ENCODE measurements around the gene DIP2C.

The DIP2C gene

DNA sequence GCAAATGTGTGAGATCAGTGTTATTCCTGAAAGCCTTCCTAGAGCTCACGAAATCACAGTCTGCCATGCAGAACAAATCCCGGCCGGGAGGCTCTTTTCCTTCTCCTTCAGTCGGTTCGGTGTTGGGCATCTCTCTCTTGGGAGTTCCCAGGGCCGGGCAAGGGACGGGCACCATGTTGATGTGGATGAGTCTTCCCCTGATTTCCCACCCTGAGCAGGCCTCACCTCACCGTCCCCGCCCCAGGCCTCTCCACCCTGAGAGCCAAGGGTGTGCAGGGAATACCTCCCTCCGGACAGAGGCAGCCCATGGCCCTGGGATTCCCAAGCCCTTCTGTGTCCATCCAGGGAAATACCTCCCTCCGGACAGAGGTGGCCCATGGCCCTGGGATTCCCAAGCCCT, 28.0 kb upstream of the DIP2C start:
- H3K27me3 ChIP-seq (ENCODE audit: insufficient read depth, low read length, poor library complexity, severe bottlenecking): no peaks in the 10 kb centered on the region
- H3K9me2 ChIP-seq (replicated peaks; ENCODE audit: low read depth, low read length): no peaks in the 10 kb centered on the region
- H3F3A ChIP-seq (ENCODE audit: low read depth): no peaks in the 10 kb centered on the region
- H3K36me3 ChIP-seq (ENCODE audit: insufficient read depth, low read length): no peaks in the 10 kb centered on the region
- TF ChIP-seq, protein P1, sequence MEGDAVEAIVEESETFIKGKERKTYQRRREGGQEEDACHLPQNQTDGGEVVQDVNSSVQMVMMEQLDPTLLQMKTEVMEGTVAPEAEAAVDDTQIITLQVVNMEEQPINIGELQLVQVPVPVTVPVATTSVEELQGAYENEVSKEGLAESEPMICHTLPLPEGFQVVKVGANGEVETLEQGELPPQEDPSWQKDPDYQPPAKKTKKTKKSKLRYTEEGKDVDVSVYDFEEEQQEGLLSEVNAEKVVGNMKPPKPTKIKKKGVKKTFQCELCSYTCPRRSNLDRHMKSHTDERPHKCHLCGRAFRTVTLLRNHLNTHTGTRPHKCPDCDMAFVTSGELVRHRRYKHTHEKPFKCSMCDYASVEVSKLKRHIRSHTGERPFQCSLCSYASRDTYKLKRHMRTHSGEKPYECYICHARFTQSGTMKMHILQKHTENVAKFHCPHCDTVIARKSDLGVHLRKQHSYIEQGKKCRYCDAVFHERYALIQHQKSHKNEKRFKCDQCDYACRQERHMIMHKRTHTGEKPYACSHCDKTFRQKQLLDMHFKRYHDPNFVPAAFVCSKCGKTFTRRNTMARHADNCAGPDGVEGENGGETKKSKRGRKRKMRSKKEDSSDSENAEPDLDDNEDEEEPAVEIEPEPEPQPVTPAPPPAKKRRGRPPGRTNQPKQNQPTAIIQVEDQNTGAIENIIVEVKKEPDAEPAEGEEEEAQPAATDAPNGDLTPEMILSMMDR (conservative IDR thresholded peaks at IDR 0.05; ENCODE audit: low read length): no peak
- no peak for TF ChIP-seq EZH2phosphoT487 (IDR thresholded peaks at IDR 0.05; ENCODE audit: borderline replicate concordance)
- peaks cover 23% of the 10 kb centered on the region; the same call in 1 of the 2 replicates for H3K9me3 ChIP-seq (ENCODE audit: insufficient read depth, low read depth, low read length)
- no peak overlapping the region for H3K9ac ChIP-seq (ENCODE audit: low read depth, low read length, poor library complexity, severe bottlenecking)
- H3K4me3 ChIP-seq (ENCODE audit: low read length, poor library complexity, severe bottlenecking): no peak overlapping the region
- no peaks in the 10 kb centered on the region for H3K4me1 ChIP-seq (ENCODE audit: insufficient read depth, low read length, poor library complexity, severe bottlenecking)
- no peaks in the 10 kb centered on the region for H4K20me1 ChIP-seq (ENCODE audit: insufficient read depth, low read length, poor library complexity, severe bottlenecking)
- H2AFZ ChIP-seq (ENCODE audit: low read length): no peak overlapping the region
- no peak overlapping the region for H3K4me2 ChIP-seq (ENCODE audit: low read depth, low read length, poor library complexity, severe bottlenecking)
- H3K79me2 ChIP-seq (ENCODE audit: insufficient read depth, low read length): no peaks in the 10 kb centered on the region

DNA sequence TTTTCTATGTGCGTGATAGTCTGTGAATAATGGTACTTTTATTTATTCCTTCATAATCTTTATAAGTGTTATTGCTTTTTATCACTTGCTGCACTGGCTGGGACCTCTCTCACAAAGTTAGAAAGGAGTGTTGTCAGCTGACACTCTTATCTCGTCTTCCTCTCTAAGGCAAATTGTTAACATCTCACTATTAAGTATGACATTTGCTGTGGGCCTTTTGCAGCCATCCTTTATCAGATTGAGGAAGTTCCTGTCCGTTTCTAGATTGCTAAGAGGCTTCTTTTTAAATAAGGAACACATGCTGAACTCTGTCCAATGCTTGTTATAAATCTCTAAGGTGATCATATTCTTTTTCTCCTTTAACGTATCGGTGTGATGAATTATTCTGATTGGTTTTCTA, 27.4 kb upstream of the DIP2C start:
- Histone ChIP-seq H3K9ac (ENCODE audit: low read depth, low read length, poor library complexity, severe bottlenecking) (no peak overlapping the region), H3K4me2 (ENCODE audit: low read depth, low read length, poor library complexity, severe bottlenecking) (no peak overlapping the region), H2AFZ (ENCODE audit: low read length) (no peak overlapping the region), H3K9me2 (replicated peaks; ENCODE audit: low read depth, low read length) (no peaks in the 10 kb centered on the region), H3K27me3 (ENCODE audit: insufficient read depth, low read length, poor library complexity, severe bottlenecking) (no peaks in the 10 kb centered on the region), H3K4me3 (ENCODE audit: low read length, poor library complexity, severe bottlenecking) (no peak overlapping the region), H4K20me1 (ENCODE audit: insufficient read depth, low read length, poor library complexity, severe bottlenecking) (no peaks in the 10 kb centered on the region), H3K4me1 (ENCODE audit: insufficient read depth, low read length, poor library complexity, severe bottlenecking) (no peaks in the 10 kb centered on the region), H3K9me3 (ENCODE audit: insufficient read depth, low read depth, low read length) (peaks cover 26% of the 10 kb centered on the region; the same call in 1 of the 2 replicates), H3F3A (ENCODE audit: low read depth) (no peaks in the 10 kb centered on the region), H3K79me2 (ENCODE audit: insufficient read depth, low read length) (no peaks in the 10 kb centered on the region), H3K36me3 (ENCODE audit: insufficient read depth, low read length) (no peaks in the 10 kb centered on the region)
- no peak for TF ChIP-seq EZH2phosphoT487 (IDR thresholded peaks at IDR 0.05; ENCODE audit: borderline replicate concordance)
- TF ChIP-seq, protein P1 (conservative IDR thresholded peaks at IDR 0.05; ENCODE audit: low read length): no peak

DNA sequence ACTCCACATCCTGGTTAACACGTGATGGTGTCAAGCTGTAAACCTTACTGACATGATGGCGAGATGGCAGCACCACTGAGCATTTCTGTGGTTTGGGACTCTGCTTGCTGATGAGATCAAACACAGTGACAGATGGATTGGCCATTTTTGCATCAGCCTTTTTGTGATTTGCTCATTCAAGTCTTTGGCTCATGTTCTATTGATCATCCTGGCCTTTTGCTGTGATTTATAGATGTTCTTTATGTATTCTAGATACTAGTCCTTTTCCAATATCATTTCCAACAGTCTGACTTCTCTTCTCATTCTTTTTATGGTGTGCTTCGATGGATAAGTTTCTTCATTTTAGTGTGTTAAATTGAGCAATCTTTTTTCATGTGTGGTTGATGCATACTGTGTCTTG, 24.7 kb upstream of the DIP2C start:
- H3F3A ChIP-seq (ENCODE audit: low read depth): no peaks in the 10 kb centered on the region
- H3K9me2 ChIP-seq (replicated peaks; ENCODE audit: low read depth, low read length): no peaks in the 10 kb centered on the region
- H4K20me1 ChIP-seq (ENCODE audit: insufficient read depth, low read length, poor library complexity, severe bottlenecking): no peaks in the 10 kb centered on the region
- H3K27me3 ChIP-seq (ENCODE audit: insufficient read depth, low read length, poor library complexity, severe bottlenecking): no peaks in the 10 kb centered on the region
- H3K36me3 ChIP-seq (ENCODE audit: insufficient read depth, low read length): no peaks in the 10 kb centered on the region
- TF ChIP-seq, protein P1 (conservative IDR thresholded peaks at IDR 0.05; ENCODE audit: low read length): no peak
- TF ChIP-seq EZH2phosphoT487 (IDR thresholded peaks at IDR 0.05; ENCODE audit: borderline replicate concordance): no peak
- H3K9me3 ChIP-seq (ENCODE audit: insufficient read depth, low read depth, low read length): peaks cover 26% of the 10 kb centered on the region; the same call in 1 of the 2 replicates
- H3K4me3 ChIP-seq (ENCODE audit: low read length, poor library complexity, severe bottlenecking): no peak overlapping the region
- H2AFZ ChIP-seq (ENCODE audit: low read length): no peak overlapping the region
- no peaks in the 10 kb centered on the region for H3K79me2 ChIP-seq (ENCODE audit: insufficient read depth, low read length)
- H3K9ac ChIP-seq (ENCODE audit: low read depth, low read length, poor library complexity, severe bottlenecking): no peak overlapping the region
- H3K4me2 ChIP-seq (ENCODE audit: low read depth, low read length, poor library complexity, severe bottlenecking): no peak overlapping the region
- no peaks in the 10 kb centered on the region for H3K4me1 ChIP-seq (ENCODE audit: insufficient read depth, low read length, poor library complexity, severe bottlenecking)

Measured in Loucy (cell line).